BE2C (cell line): ENCODE data around the gene RAB1A.
"Not testable (repeated sequence)": the region's sequence is repeated elsewhere in the genome, so short reads cannot be mapped to it uniquely, and the experiment has no call there.

Experiments used
- DNase-seq: peaks from one replicate; pipeline ENCODE4 v3.0.0-alpha.2; 2020
- H3K27me3 ChIP-seq: fragments of 250-450 bp; sonication (Bioruptor Pico); 2 replicates; pipeline ENCODE4 v1.5.1; 2020; ENCODE audit warnings: mild to moderate bottlenecking
- H3K36me3 ChIP-seq: fragments of 250-450 bp; sonication (Bioruptor Pico); 2 replicates; pipeline ENCODE4 v1.5.1; 2020; ENCODE audit warnings: mild to moderate bottlenecking
- H3K4me1 ChIP-seq: fragments of 250-450 bp; sonication (Bioruptor Pico); 2 replicates; pipeline ENCODE4 v1.5.1; 2020
- H3K4me3 ChIP-seq: 2 replicates; pipeline ENCODE4 v1.5.1; 2011; ENCODE audit warnings: low read depth, low read length
- H3K9me3 ChIP-seq: fragments of 250-450 bp; sonication (Bioruptor Pico); 2 replicates; pipeline ENCODE4 v1.5.1; 2020
- TF ChIP-seq, protein P1 (sequence below): IDR thresholded peaks from 2 replicates; pipeline ENCODE4 v1.5.1; 2012; ENCODE audit warnings: mild to moderate bottlenecking, low read depth, low read length

The RAB1A gene

DNA sequence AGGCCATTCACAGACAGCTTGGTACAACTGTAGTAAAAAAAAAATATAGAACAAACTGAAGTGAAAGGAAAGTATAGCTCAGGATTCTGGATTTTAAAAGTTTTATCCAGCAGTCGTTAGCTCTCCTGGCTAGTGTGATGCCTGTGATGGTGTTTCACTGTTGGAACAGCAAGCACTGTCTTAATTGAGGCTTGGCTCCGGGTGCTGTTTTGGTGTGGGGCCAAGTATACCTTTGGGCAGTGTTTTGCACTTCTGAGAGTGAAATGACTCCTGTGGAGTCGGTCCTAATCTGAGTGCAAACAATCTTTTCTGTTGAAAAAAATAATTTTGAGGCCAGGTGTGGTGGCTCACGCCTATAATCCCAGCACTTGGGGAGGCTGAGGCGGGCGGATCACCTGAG lies 28.7 kb upstream of the RAB1A start:
- H3K9me3 ChIP-seq, result no peaks in the 10 kb centered on the region
- H3K4me1 ChIP-seq, result no peaks in the 10 kb centered on the region
- DNase-seq, result no peak
- TF ChIP-seq, protein P1, sequence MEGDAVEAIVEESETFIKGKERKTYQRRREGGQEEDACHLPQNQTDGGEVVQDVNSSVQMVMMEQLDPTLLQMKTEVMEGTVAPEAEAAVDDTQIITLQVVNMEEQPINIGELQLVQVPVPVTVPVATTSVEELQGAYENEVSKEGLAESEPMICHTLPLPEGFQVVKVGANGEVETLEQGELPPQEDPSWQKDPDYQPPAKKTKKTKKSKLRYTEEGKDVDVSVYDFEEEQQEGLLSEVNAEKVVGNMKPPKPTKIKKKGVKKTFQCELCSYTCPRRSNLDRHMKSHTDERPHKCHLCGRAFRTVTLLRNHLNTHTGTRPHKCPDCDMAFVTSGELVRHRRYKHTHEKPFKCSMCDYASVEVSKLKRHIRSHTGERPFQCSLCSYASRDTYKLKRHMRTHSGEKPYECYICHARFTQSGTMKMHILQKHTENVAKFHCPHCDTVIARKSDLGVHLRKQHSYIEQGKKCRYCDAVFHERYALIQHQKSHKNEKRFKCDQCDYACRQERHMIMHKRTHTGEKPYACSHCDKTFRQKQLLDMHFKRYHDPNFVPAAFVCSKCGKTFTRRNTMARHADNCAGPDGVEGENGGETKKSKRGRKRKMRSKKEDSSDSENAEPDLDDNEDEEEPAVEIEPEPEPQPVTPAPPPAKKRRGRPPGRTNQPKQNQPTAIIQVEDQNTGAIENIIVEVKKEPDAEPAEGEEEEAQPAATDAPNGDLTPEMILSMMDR, result no peak
- no peaks in the 10 kb centered on the region for H3K27me3 ChIP-seq
- no peak overlapping the region for H3K4me3 ChIP-seq
- H3K36me3 ChIP-seq, result no peaks in the 10 kb centered on the region

DNA sequence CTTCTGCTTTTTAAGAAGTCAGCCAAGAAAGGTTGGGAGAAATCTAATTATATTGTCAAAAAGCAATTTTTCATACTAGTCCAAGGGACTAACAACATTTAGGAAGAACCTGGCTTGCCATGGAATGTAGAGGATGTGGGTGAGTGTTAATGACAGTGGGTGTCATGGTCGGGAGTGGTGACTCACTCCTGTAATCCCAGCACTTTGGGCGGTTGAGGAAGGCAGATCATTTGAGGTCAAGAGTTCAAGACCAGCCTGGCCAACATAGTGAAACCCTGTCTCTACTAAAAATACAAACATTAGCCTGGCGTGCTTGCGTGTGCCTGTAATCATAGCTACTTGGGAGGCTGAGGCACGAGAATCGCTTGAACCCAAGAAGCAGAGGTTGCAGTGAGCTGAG lies 27.9 kb upstream of the RAB1A start:
- H3K9me3 ChIP-seq, DNase-seq, H3K4me1 ChIP-seq, H3K36me3 ChIP-seq, H3K4me3 ChIP-seq, H3K27me3 ChIP-seq: not testable (repeated sequence)

DNA sequence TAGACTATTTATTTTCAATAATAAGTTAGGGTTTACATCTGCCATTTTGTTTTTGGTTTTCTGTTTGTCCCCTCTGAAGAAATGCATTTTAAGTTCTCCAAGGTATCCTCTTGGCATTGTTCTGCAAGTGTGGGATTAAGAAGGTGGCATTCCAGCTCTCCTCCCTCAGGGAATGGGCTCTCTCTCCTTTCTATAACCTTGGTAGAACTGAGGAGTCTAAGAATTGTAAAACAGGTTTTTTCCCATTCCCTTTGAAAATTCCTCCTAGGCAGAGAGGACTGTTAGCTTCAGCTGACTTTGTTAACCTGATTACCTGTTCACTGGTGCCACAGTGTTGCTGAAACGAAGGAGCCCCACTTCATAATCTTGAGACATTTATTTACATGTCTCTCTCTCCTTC lies 26.1 kb upstream of the RAB1A start:
- H3K4me3 ChIP-seq, result no peak overlapping the region
- H3K36me3 ChIP-seq, result no peaks in the 10 kb centered on the region
- no peak for DNase-seq
- no peaks in the 10 kb centered on the region for H3K9me3 ChIP-seq
- TF ChIP-seq, protein P1, result no peak
- no peaks in the 10 kb centered on the region for H3K4me1 ChIP-seq
- H3K27me3 ChIP-seq, result no peaks in the 10 kb centered on the region

DNA sequence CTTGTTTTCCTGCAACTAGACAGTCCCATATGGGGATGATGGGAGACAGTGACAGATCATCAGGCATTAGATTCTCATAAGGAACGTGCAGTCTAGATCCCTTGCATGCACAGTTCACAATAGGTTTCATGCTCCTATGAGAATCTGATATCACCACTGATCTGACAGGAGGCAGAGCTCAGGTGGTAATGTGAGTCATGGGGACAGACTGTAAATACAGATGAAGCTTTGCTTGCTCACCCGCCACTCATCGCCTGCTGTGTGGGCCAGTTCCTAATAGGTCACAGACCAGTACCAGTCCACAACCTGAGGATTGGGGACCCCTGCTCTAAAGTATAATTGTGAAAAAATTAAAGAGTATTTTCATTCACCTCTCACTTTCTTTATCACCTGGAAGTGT lies 23.6 kb upstream of the RAB1A start:
- Histone ChIP-seq H3K36me3 (no peaks in the 10 kb centered on the region), H3K4me3 (no peak overlapping the region), H3K9me3 (no peaks in the 10 kb centered on the region), H3K27me3 (no peaks in the 10 kb centered on the region), H3K4me1 (no peaks in the 10 kb centered on the region)
- TF ChIP-seq, protein P1, result no peak
- no peak for DNase-seq

DNA sequence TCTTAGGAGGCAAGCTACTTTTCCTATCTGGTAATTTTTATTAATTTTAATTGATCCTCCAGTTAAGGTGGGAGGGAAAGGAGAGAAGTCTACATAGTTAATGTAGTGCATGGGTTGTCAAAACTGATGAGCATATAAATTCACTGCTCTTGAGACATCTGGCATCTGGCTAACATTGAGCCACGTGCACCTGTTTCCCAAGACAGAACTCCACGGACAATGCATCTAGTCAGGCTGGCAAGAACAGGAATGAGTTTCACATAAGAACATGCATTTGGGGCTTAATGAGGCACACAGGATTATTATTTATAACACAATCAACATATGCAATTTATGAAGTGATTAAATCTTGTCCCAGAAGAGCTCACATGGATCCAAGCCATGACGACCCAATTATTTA lies 16.2 kb upstream of the RAB1A start:
- TF ChIP-seq, protein P1, result no peak
- Histone ChIP-seq H3K9me3 (no peaks in the 10 kb centered on the region), H3K4me3 (no peak overlapping the region), H3K27me3 (no peaks in the 10 kb centered on the region), H3K36me3 (no peaks in the 10 kb centered on the region), H3K4me1 (no peaks in the 10 kb centered on the region)
- no peak for DNase-seq

DNA sequence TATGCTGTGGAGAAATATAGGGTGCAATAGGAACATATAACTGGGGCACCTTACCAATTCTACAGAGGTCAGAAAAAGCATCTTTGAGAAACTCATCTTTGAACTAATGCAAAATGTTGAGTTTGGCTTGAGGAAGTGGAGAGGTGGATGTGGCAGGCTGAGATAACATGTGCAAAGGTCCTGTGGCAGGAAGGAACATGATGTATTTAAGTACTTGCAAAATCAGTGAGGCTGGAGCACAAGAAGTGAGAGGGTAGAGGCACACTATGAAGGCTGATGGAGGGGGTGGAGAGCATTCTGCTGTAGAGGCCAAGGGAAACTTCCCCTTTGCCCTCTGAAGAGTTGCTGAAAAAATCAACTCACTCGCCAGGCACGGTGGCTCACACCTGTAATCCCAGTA lies 14.7 kb upstream of the RAB1A start:
- TF ChIP-seq, protein P1, result no peak
- Histone ChIP-seq H3K9me3 (no peaks in the 10 kb centered on the region), H3K27me3 (no peaks in the 10 kb centered on the region), H3K36me3 (no peaks in the 10 kb centered on the region), H3K4me1 (no peaks in the 10 kb centered on the region), H3K4me3 (no peak overlapping the region)
- DNase-seq, result no peak

DNA sequence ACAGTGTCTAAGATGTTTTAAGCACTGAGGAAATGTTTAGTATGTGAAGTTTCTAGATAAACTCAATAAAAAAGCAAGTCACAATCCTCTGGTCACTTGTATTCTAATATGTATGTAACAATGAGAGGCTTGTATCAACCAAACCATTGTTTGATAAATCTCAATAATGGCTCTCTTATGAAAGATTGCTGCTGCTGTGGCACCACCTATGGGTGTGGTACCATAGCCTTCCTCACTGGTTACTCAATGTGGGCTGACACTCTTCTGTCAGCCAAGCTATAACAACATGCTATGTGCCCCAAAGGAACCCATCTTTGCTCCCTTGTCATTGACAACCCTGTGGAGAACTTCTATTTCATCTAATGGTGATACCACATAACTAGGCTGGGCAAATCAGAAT lies 12.6 kb upstream of the RAB1A start:
- no peak overlapping the region for H3K4me3 ChIP-seq
- H3K9me3 ChIP-seq, result no peaks in the 10 kb centered on the region
- DNase-seq, result no peak
- TF ChIP-seq, protein P1, result peak; percentile 21; the same call in 1 of the 2 replicates
- H3K4me1 ChIP-seq, result no peaks in the 10 kb centered on the region
- no peaks in the 10 kb centered on the region for H3K36me3 ChIP-seq
- H3K27me3 ChIP-seq, result no peaks in the 10 kb centered on the region
